DND-41 (cell line): ENCODE measurements around the gene LCN12.

Experiments used
- ATAC-seq: fragments of 200-7000 bp; cut with Tn5 transposase; 3 replicates; pipeline ENCODE4 v1.9.1; 2021; ENCODE audit warnings: low read depth; ENCODE audit not compliant: insufficient read depth
- DNase-seq: peaks from one replicate; pipeline ENCODE4 v3.0.0-alpha.2; 2020
- H2AFZ ChIP-seq: 2 replicates; pipeline ENCODE4 v1.6.0; 2012; ENCODE audit warnings: low read depth, low read length
- H3K27ac ChIP-seq: 2 replicates; pipeline ENCODE4 v1.5.1; 2012; ENCODE audit warnings: low read length, inconsistent platforms
- H3K27me3 ChIP-seq: fragments of 200-600 bp; sonication (generic); 2 replicates; pipeline ENCODE4 v1.6.0; 2012; ENCODE audit warnings: low read length, mild to moderate bottlenecking, inconsistent platforms; ENCODE audit not compliant: insufficient read depth, poor library complexity
- H3K36me3 ChIP-seq: 2 replicates; pipeline ENCODE4 v1.5.1; 2012; ENCODE audit warnings: low read length, inconsistent platforms; ENCODE audit not compliant: insufficient read depth
- H3K4me1 ChIP-seq: 2 replicates; pipeline ENCODE4 v1.5.1; 2012; ENCODE audit warnings: mild to moderate bottlenecking, low read length; ENCODE audit not compliant: insufficient read depth
- H3K4me2 ChIP-seq: 2 replicates; pipeline ENCODE4 v1.6.0; 2012; ENCODE audit warnings: mild to moderate bottlenecking, moderate library complexity, low read length, inconsistent platforms; ENCODE audit not compliant: insufficient read depth
- H3K4me3 ChIP-seq, 2 experiments: fragments of 200-600 bp in 1 of 2; shearing (Covaris generic) in 1 of 2; 2 replicates each; pipeline ENCODE4 v1.5.1; 2012 to 2016; ENCODE audit warnings: inconsistent platforms in 2 of 2, low read length in 2 of 2, mild to moderate bottlenecking in 2 of 2, low read depth in 1 of 2, moderate library complexity in 1 of 2
- H3K79me2 ChIP-seq: 2 replicates; pipeline ENCODE4 v1.6.0; 2012; ENCODE audit warnings: low read length, inconsistent platforms; ENCODE audit not compliant: insufficient read depth
- H3K9ac ChIP-seq: 2 replicates; pipeline ENCODE4 v1.6.0; 2012; ENCODE audit warnings: low read depth, mild to moderate bottlenecking, inconsistent platforms, low read length, moderate library complexity
- H3K9me3 ChIP-seq: 2 replicates; pipeline ENCODE4 v1.5.1; 2012; ENCODE audit warnings: low read length, moderate library complexity, mild to moderate bottlenecking, inconsistent platforms; ENCODE audit not compliant: insufficient read depth, severe bottlenecking
- H4K20me1 ChIP-seq: 2 replicates; pipeline ENCODE4 v1.6.0; 2012; ENCODE audit warnings: low read length; ENCODE audit not compliant: insufficient read depth
- EZH2 ChIP-seq: IDR thresholded peaks from 3 replicates; pipeline ENCODE4 v1.6.1; 2012; ENCODE audit warnings: borderline replicate concordance, low read depth, mild to moderate bottlenecking, moderate library complexity, low read length, inconsistent platforms; ENCODE audit not compliant: severe bottlenecking
- TF ChIP-seq, protein P1 (sequence below): IDR thresholded peaks from 2 replicates; pipeline ENCODE4 v1.5.1; 2012; ENCODE audit warnings: borderline replicate concordance, low read length, moderate library complexity, mild to moderate bottlenecking; ENCODE audit not compliant: poor library complexity, severe bottlenecking; ENCODE audit errors: extremely low read depth

Gene LCN12

GRCh38 chr9:136963341-136963740, 11.3 kb downstream of the LCN12 start:
- no peak for ATAC-seq
- no peak overlapping the region for H3K4me2 ChIP-seq
- H3K27me3 ChIP-seq: peaks cover 8% of the 10 kb centered on the region
- no peak for DNase-seq
- no peaks in the 10 kb centered on the region for H3K9me3 ChIP-seq
- no peaks in the 10 kb centered on the region for H4K20me1 ChIP-seq
- no peak overlapping the region for H2AFZ ChIP-seq
- no peak overlapping the region for H3K9ac ChIP-seq
- H3K4me1 ChIP-seq: peaks cover 9% of the 10 kb centered on the region
- H3K79me2 ChIP-seq: no peaks in the 10 kb centered on the region
- no peak overlapping the region for H3K27ac ChIP-seq
- TF ChIP-seq, protein P1, sequence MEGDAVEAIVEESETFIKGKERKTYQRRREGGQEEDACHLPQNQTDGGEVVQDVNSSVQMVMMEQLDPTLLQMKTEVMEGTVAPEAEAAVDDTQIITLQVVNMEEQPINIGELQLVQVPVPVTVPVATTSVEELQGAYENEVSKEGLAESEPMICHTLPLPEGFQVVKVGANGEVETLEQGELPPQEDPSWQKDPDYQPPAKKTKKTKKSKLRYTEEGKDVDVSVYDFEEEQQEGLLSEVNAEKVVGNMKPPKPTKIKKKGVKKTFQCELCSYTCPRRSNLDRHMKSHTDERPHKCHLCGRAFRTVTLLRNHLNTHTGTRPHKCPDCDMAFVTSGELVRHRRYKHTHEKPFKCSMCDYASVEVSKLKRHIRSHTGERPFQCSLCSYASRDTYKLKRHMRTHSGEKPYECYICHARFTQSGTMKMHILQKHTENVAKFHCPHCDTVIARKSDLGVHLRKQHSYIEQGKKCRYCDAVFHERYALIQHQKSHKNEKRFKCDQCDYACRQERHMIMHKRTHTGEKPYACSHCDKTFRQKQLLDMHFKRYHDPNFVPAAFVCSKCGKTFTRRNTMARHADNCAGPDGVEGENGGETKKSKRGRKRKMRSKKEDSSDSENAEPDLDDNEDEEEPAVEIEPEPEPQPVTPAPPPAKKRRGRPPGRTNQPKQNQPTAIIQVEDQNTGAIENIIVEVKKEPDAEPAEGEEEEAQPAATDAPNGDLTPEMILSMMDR: no peak
- no peak for TF ChIP-seq EZH2
- no peaks in the 10 kb centered on the region for H3K36me3 ChIP-seq
- no peak overlapping the region for H3K4me3 ChIP-seq

GRCh38 chr9:136963751-136964150, 11.7 kb downstream of the LCN12 start:
- ATAC-seq: no peak
- Histone ChIP-seq H3K9ac (no peak overlapping the region), H2AFZ (no peak overlapping the region)

GRCh38 chr9:136964171-136964689, 12.2 kb downstream of the LCN12 start:
- no peak for TF ChIP-seq EZH2
- TF ChIP-seq, protein P1: no peak
- Histone ChIP-seq H3K27ac (no peak overlapping the region), H3K27me3 (peaks cover 8% of the 10 kb centered on the region), H3K4me2 (no peak overlapping the region), H4K20me1 (no peaks in the 10 kb centered on the region), H2AFZ (no peak overlapping the region), H3K4me1 (peaks cover 9% of the 10 kb centered on the region), H3K9ac (no peak overlapping the region), H3K9me3 (no peaks in the 10 kb centered on the region), H3K79me2 (no peaks in the 10 kb centered on the region), H3K36me3 (no peaks in the 10 kb centered on the region), H3K4me3 (no peak overlapping the region)
- DNase-seq: no peak
- no peak for ATAC-seq

More at GRCh38 chr9:136963751-136964150, 11.7 kb downstream of the LCN12 start:
- Histone ChIP-seq H3K27me3 (peaks cover 8% of the 10 kb centered on the region), H4K20me1 (no peaks in the 10 kb centered on the region), H3K4me1 (peaks cover 9% of the 10 kb centered on the region), H3K9me3 (no peaks in the 10 kb centered on the region), H3K4me2 (no peak overlapping the region), H3K36me3 (no peaks in the 10 kb centered on the region), H3K27ac (no peak overlapping the region), H3K4me3 (no peak overlapping the region), H3K79me2 (no peaks in the 10 kb centered on the region)
- DNase-seq: no peak
- no peak for TF ChIP-seq EZH2
- TF ChIP-seq, protein P1: no peak
